Measurements from ENCODE around the gene TSHZ2. TPM values are rescaled to one million over a fixed set of nuclear protein-coding genes. Genes with fewer than 3 reads are reported as not detected.

Gene TSHZ2
- polyA plus RNA-seq, 1 donor from 2014 or later, result 4.6 TPM

DNA sequence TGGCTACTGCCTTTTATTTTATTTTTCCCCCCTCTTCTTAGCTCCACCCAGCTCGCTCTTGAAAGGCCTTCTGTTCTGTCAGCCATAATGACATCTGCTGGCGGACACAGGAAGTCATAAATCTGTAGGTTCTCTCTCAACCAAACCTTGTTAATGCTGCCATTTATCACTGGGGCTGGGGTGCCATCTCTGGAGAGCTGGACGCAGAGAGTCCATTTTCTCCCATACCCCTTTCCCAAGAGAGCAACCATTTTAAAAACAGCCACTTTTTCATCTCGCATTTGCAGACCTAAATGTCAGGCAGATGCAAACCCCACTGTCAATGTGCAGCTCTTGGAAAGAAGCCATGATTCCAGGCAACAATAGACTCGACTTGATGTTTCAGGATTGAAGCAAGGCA, 13.0 kb upstream of the TSHZ2 start:
- Histone ChIP-seq H3K4me3 (ENCODE audit: low read length) (no peak overlapping the region), H2AFZ (ENCODE audit: low read depth, low read length) (no peak overlapping the region)
- TF ChIP-seq SMC3 (conservative IDR thresholded peaks at IDR 0.05; ENCODE audit: poor library complexity) (peak; percentile 62), EZH2 (IDR thresholded peaks at IDR 0.05; ENCODE audit: borderline replicate concordance, insufficient read depth, low read length, poor library complexity, severe bottlenecking) (no peak), POLR2AphosphoS5 (IDR thresholded peaks at IDR 0.05) (no peak), RAD21 (conservative IDR thresholded peaks at IDR 0.05) (peak; percentile 56), MXI1 (conservative IDR thresholded peaks at IDR 0.05; ENCODE audit: poor library complexity, severe bottlenecking) (no peak), EP300 (conservative IDR thresholded peaks at IDR 0.05; ENCODE audit: poor library complexity, severe bottlenecking) (no peak)
- TF ChIP-seq, protein P1, sequence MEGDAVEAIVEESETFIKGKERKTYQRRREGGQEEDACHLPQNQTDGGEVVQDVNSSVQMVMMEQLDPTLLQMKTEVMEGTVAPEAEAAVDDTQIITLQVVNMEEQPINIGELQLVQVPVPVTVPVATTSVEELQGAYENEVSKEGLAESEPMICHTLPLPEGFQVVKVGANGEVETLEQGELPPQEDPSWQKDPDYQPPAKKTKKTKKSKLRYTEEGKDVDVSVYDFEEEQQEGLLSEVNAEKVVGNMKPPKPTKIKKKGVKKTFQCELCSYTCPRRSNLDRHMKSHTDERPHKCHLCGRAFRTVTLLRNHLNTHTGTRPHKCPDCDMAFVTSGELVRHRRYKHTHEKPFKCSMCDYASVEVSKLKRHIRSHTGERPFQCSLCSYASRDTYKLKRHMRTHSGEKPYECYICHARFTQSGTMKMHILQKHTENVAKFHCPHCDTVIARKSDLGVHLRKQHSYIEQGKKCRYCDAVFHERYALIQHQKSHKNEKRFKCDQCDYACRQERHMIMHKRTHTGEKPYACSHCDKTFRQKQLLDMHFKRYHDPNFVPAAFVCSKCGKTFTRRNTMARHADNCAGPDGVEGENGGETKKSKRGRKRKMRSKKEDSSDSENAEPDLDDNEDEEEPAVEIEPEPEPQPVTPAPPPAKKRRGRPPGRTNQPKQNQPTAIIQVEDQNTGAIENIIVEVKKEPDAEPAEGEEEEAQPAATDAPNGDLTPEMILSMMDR (IDR thresholded peaks at IDR 0.05; ENCODE audit: poor library complexity, severe bottlenecking), result peak; percentile 51

GRCh38 chr20:52962183-52962582, 10.0 kb upstream of the TSHZ2 start:
- TF ChIP-seq EP300 (conservative IDR thresholded peaks at IDR 0.05; ENCODE audit: poor library complexity, severe bottlenecking), result no peak
- TF ChIP-seq EZH2 (IDR thresholded peaks at IDR 0.05; ENCODE audit: borderline replicate concordance, insufficient read depth, low read length, poor library complexity, severe bottlenecking), result no peak
- TF ChIP-seq, protein P2, sequence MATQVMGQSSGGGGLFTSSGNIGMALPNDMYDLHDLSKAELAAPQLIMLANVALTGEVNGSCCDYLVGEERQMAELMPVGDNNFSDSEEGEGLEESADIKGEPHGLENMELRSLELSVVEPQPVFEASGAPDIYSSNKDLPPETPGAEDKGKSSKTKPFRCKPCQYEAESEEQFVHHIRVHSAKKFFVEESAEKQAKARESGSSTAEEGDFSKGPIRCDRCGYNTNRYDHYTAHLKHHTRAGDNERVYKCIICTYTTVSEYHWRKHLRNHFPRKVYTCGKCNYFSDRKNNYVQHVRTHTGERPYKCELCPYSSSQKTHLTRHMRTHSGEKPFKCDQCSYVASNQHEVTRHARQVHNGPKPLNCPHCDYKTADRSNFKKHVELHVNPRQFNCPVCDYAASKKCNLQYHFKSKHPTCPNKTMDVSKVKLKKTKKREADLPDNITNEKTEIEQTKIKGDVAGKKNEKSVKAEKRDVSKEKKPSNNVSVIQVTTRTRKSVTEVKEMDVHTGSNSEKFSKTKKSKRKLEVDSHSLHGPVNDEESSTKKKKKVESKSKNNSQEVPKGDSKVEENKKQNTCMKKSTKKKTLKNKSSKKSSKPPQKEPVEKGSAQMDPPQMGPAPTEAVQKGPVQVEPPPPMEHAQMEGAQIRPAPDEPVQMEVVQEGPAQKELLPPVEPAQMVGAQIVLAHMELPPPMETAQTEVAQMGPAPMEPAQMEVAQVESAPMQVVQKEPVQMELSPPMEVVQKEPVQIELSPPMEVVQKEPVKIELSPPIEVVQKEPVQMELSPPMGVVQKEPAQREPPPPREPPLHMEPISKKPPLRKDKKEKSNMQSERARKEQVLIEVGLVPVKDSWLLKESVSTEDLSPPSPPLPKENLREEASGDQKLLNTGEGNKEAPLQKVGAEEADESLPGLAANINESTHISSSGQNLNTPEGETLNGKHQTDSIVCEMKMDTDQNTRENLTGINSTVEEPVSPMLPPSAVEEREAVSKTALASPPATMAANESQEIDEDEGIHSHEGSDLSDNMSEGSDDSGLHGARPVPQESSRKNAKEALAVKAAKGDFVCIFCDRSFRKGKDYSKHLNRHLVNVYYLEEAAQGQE (IDR thresholded peaks at IDR 0.05; ENCODE audit: borderline replicate concordance), result no peak
- no peak for TF ChIP-seq POLR2AphosphoS5 (IDR thresholded peaks at IDR 0.05)
- TF ChIP-seq TAF1 (IDR thresholded peaks at IDR 0.05; ENCODE audit: low read depth), result no peak
- no peak for TF ChIP-seq MXI1 (conservative IDR thresholded peaks at IDR 0.05; ENCODE audit: poor library complexity, severe bottlenecking)
- no peak for TF ChIP-seq SMC3 (conservative IDR thresholded peaks at IDR 0.05; ENCODE audit: poor library complexity)
- TF ChIP-seq, protein P1 (IDR thresholded peaks at IDR 0.05; ENCODE audit: poor library complexity, severe bottlenecking), result no peak
- no peak for TF ChIP-seq RAD21 (conservative IDR thresholded peaks at IDR 0.05)
- H2AFZ ChIP-seq (ENCODE audit: low read depth, low read length), result no peak overlapping the region

More for the DNA sequence above, 13.0 kb upstream of the TSHZ2 start:
- H4K20me1 ChIP-seq (ENCODE audit: insufficient read depth), result no peaks in the 10 kb centered on the region
- no peaks in the 10 kb centered on the region for H3K9me3 ChIP-seq (ENCODE audit: low read length)
- no peaks in the 10 kb centered on the region for H3K27me3 ChIP-seq (ENCODE audit: insufficient read depth, low read depth, low read length)
- H3K4me2 ChIP-seq (ENCODE audit: low read length), result no peak overlapping the region
- no peak overlapping the region for H3K27ac ChIP-seq (ENCODE audit: low read length)
- H3K36me3 ChIP-seq (ENCODE audit: insufficient read depth, low read length), result no peaks in the 10 kb centered on the region
- H3K9ac ChIP-seq (ENCODE audit: low read length), result no peak overlapping the region
- H3K9me2 ChIP-seq (ENCODE audit: insufficient read depth, low read length), result no peaks in the 10 kb centered on the region
- H3K79me2 ChIP-seq (replicated peaks; ENCODE audit: insufficient read depth, low read length), result no peaks in the 10 kb centered on the region
- no peaks in the 10 kb centered on the region for H3F3A ChIP-seq (ENCODE audit: insufficient read depth, low read length, poor library complexity, severe bottlenecking)

More at GRCh38 chr20:52962183-52962582, 10.0 kb upstream of the TSHZ2 start:
- H3K79me2 ChIP-seq (replicated peaks; ENCODE audit: insufficient read depth, low read length), result no peaks in the 10 kb centered on the region
- no peaks in the 10 kb centered on the region for H3K9me2 ChIP-seq (ENCODE audit: insufficient read depth, low read length)
- H3K27ac ChIP-seq (ENCODE audit: low read length), result no peak overlapping the region
- no peaks in the 10 kb centered on the region for H3K27me3 ChIP-seq (ENCODE audit: insufficient read depth, low read depth, low read length)
- no peak overlapping the region for H3K9ac ChIP-seq (ENCODE audit: low read length)
- H3F3A ChIP-seq (ENCODE audit: insufficient read depth, low read length, poor library complexity, severe bottlenecking), result no peaks in the 10 kb centered on the region
- H3K4me2 ChIP-seq (ENCODE audit: low read length), result no peak overlapping the region
- no peaks in the 10 kb centered on the region for H3K9me3 ChIP-seq (ENCODE audit: low read length)
- no peaks in the 10 kb centered on the region for H3K36me3 ChIP-seq (ENCODE audit: insufficient read depth, low read length)
- H4K20me1 ChIP-seq (ENCODE audit: insufficient read depth), result no peaks in the 10 kb centered on the region
- H3K4me3 ChIP-seq (ENCODE audit: low read length), result no peak overlapping the region
